HPDE6-E6E7 (cell line): ENCODE data around the gene ERCC4.

ENCODE experiments used
- DNase-seq: peaks from one replicate; pipeline ENCODE4 v3.0.0; 2011; ENCODE audit warnings: missing footprints; ENCODE audit errors: extremely low spot score

ERCC4 gene

GRCh38 chr16:13948086-13948485, 28.1 kb downstream of the ERCC4 start:
- DNase-seq = no peak

GRCh38 chr16:13950821-13951547, 31.0 kb downstream of the ERCC4 start:
- DNase-seq = no peak

GRCh38 chr16:13951611-13952010, 31.7 kb downstream of the ERCC4 start:
- DNase-seq = no peak

- no peak for DNase-seq
Measured at GRCh38 chr16:13953501-13953900, 33.5 kb downstream of the ERCC4 start.

DNA sequence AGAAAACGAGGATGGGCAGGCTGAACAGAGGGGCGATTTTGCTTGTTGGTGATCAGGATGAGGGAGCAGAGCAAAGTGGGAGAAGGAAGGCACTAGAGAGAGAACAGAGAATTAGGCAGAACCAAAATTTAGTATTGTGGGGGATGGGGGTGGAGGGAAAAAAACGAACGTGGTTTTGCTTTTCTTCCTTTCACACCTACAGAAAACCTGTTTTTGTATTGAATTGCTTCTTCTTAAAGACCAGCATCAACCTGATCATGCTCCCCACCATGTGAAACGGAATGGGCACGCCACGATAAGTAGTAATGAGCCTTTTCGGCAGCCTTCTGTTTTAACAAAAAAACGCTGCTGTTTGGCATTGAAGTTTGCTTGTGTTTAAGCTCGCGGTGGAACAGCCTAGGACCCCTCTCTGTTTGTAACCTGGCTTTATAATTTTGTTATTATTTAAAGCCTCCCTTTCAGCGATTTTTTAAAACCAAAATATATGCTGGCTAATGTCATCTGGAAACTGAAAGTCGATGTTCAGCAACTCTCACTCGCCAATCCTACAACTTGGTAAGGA, 36.8 kb downstream of the ERCC4 start:
- DNase-seq = no peak

DNA sequence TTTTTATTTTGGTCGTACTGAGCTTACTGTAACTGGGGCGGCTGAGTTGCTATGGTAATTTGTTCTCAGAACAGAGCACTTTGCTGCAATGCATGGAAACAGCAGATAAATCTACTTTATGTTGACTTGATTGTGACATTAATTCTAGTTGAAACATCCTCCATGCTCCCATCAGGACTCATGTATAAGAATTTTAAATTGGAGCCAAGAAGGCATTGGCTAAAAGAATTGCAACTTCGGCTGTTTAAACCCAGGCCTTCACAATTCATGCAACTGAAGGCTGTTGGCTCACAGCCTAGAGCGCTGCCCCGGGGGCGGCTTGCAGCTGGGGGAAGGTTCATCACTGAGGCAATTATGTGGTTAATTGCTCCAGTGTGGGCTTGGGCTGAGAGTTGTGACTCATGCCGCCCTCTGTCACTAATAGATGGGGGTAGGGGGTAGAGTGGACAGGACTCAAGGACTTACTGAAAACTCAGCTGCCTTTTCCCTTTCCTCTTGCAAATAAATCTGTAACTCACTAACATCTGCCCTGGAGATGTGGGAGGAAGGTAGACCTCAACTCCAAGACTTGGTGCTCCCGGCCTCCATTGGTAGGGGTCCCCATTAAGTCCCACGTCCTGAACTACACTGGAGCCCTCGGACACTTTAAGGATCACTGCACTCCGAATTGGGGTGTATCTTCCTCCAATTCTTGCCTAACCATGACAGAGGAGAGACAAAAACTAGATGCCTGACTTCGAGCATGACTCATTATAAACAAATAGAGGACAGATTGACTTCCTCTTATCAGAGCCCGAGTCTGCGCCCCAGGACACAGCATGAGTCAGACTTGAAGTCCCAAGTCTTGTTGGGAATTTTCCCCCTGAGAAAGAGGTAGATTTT, 37.5 kb downstream of the ERCC4 start:
- peak; percentile 80 for DNase-seq

GRCh38 chr16:13958474-13958873, 38.5 kb downstream of the ERCC4 start:
- no peak for DNase-seq

DNA sequence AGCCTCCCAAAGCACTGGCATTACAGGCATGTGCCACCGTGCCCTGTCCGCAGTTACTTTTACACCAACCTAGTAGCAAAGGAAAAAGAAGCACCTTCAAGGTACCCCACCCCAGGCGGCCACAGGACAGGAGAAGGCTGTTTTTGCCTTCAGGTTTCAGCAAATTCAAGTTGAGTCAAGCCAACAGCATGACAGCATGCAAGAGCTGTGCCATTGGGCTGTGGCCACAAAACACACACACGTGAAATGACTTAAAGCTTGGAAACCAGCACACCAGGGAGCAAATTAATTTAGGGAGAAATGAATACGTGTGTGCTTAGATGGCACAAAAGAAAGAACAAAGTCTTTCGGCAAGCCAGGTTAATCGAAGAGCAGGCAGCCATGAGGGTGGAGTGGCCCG, 39.7 kb downstream of the ERCC4 start:
- no peak for DNase-seq

DNA sequence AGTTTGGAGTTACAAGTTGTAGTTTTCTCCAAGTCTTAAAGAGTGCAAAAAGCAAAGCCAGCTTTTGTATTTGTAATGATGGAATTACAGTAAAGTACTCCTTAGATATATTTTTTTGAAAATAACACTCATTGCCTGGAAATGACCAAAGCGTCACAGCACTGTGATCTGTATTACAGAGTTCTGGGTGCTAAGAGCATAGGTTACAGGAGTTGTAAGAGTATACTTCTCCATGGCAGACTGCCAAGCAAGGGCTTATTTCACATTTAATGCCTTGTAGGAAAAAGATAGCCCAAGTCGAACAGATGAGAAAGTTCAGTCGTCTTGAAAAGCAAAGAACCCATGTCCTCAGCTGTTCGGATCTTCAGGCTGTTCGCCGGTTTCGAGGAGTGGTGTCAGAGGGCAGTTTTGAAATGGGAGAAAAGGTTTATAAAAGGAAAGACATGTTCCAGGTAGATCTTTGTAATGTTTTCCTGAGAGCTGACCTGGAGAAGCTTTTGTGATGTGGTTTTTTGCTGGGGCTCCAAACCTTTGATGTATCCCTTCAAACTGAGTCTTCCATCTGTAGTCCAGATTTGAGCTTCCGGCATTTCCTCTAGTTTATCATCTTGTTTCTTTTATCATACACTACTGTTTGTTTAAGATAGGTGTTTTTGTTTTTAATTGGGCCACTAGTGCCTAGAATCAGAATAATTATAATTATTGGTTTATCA, 41.3 kb downstream of the ERCC4 start:
- DNase-seq = no peak

DNA sequence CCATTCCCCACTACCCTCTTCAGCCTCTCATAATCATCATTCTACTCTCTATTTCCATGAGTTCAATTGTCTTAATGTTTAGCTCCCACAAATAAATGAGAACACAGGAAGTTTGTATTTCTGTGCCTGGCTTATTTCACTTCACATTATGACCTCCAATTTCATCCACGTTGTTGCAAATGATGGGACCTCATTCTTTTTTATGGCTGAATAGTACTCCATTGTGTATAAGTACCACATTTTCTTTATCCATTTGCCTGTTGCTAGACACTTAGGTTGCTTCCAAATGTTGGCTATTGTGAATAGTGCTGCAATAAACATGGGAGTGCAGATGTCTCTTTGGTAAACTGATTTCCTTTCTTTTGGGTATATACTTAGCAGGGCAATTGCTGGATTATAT, 42.3 kb downstream of the ERCC4 start:
- no peak for DNase-seq

- no peak for DNase-seq
Measured at GRCh38 chr16:13968835-13969234, 48.9 kb downstream of the ERCC4 start.

DNA sequence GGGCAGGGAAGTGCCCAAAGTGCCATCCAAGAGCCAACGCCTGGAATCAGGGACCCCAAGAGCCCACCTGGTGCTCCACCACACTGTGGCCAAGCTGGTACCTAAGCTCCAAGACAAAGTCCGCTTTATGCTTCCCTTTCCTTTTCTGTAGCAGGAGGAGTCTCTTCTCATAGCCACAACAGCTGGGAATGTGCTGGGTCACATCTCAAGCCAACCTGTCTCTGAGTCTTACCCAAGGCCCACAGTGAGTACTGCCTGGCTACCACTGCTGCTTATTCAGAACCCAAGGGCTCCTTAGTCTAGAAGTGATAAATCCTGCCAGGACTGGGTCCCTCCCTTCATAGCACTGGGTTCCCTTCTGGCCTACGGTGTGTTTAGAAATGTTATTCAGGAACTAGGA, 49.8 kb downstream of the ERCC4 start:
- no peak for DNase-seq

DNA sequence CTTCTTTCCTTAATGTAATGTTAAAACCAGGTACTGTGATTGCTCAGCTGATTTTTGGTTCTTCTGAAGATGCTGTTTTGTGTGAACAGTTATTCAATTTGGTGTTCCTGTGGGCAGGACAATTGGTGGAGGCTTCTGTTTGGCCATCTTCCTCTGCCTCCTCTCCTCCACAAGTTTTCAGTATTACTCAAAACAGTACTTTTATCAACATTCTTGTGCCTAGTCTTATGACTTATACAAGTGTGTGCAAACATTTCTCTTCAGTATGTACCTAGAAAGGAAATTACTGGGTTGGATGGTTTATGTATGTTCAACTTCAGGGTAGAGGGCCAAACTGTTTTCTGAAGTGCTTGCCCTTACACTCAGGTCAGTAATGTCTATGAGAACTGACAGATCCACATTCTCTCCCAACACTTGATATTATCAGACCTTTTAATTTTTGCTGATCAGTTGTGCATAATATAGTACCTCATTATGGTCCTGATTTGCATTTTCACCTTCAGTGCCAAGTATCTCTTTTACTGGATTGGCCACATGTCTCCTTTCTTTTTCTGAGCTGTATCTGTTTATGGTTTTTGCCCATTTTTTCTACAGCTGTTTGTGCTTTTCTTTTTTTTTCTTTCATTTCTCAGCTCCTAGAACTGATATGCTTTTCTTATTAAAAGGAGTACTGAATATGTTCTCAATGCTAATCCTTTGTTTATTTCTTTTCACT, 50.9 kb downstream of the ERCC4 start:
- DNase-seq = no peak

DNA sequence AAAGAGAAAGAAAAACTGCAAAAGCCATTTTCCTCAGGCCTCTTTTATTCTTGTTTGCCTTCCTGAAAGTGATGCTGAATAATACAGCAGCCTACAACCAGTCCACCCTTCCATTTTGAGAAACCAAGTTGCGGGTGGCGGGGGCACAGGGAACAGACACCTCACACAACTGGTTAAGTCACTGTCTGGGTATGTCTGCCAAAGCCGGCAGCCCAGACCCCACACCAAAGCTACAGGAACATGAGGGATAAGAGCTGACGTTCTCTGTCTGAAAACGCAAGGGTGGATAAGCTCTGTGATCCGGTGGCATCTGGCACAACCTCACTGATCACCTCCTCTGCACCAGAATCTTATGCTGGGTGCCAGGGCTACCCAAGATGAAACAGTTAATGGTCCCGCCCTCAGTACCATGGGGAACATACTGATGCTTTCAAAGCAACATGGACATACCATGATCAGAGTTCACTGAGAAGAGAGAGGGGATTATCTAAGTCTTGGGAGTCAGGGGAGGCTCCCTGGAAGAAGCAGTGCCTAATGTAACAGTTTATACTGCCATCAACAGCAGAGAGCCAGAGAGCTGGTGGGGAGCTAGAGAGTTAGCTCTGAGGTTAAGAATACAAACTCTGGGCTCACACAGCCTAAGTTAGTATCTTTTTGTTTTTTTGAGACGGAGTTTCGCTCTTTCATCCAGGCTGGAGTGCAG, 53.5 kb downstream of the ERCC4 start:
- no peak for DNase-seq

- no peak for DNase-seq
Measured at GRCh38 chr16:13977177-13977576, 57.2 kb downstream of the ERCC4 start.

DNA sequence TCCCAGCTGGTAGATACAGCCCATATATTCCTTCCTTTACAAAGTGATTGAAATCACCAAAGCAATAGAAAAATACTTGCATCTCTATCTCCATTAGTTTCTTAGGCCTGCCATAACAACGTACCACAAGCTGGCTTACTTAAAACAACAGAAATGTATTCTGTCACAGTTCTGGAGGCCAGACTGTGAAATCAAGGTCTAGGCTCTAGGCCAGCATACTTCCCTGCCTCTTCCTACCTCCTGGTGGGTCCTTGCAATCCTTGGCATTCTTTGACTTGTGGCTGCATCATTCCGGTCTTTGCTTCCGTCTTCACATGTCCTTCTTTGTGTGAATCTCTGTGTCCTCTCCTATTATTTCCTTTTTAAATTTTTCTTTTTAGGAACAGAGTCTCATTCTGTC, 62.5 kb downstream of the ERCC4 start:
- no peak for DNase-seq

GRCh38 chr16:13983625-13984024, 63.7 kb downstream of the ERCC4 start:
- DNase-seq = no peak

GRCh38 chr16:13984794-13985193, 64.8 kb downstream of the ERCC4 start:
- no peak for DNase-seq

- no peak for DNase-seq
Measured at GRCh38 chr16:13988038-13988437, 68.1 kb downstream of the ERCC4 start.

GRCh38 chr16:13992322-13992721, 72.4 kb downstream of the ERCC4 start:
- DNase-seq = no peak

GRCh38 chr16:13992976-13993375, 73.0 kb downstream of the ERCC4 start:
- no peak for DNase-seq
